ENCODE data around the gene LRIG3.

- no peak for TF ChIP-seq POLR2AphosphoS5 (IDR thresholded peaks at IDR 0.05)
- no peak for TF ChIP-seq CTCF (IDR thresholded peaks at IDR 0.05)
- no peak for TF ChIP-seq POLR2A (IDR thresholded peaks at IDR 0.05)
- no peak for TF ChIP-seq EP300 (IDR thresholded peaks at IDR 0.05)
These were observed 907 bp upstream of the LRIG3 start for GRCh38 chr12:58920961-58921861.

All from sigmoid colon (tissue), 4 donors.